Measurements from ENCODE around the gene SLAMF9.

SLAMF9 gene

DNA sequence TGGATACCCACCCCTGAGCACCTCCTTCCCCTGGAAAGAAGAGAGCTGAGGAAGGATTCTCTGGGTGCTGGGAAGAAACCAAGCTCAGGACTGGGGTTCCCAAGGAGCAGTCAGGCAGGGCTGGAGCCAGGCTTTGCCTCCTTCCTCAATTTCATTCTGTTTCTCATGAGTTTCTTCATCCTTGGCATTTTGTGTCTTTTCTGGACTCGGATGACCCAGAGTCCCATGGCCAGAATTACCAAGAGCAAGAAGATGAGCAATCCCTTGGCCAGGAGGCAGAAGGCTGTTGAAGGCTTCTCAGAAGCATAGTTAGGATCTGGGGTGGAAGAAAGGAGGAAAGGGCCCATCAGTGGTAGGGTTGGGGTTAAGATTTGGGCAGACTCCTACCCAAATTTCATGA is 2.5 kb downstream of the SLAMF9 start:
- Histone ChIP-seq H3K9me3 (replicated peaks; ENCODE audit: insufficient read depth, low read length) (no peaks in the 10 kb centered on the region), H3K27ac (ENCODE audit: low read length) (no peak overlapping the region), H3K4me2 (ENCODE audit: low read depth, low read length) (no peak overlapping the region), H3K9ac (ENCODE audit: low read length) (no peak overlapping the region), H3K36me3 (replicated peaks; ENCODE audit: insufficient read depth, low read length) (no peaks in the 10 kb centered on the region), H4K20me1 (ENCODE audit: insufficient read depth, low read length) (no peaks in the 10 kb centered on the region), H2AFZ (ENCODE audit: low read length) (no peak overlapping the region), H3K4me3 (ENCODE audit: low read length) (no peak overlapping the region), H3K4me1 (ENCODE audit: low read length) (no peaks in the 10 kb centered on the region), H3K9me2 (replicated peaks; ENCODE audit: insufficient read depth, low read length) (no peaks in the 10 kb centered on the region), H3F3A (ENCODE audit: insufficient read depth, low read length) (no peaks in the 10 kb centered on the region), H3K79me2 (ENCODE audit: low read length) (no peaks in the 10 kb centered on the region), H3K27me3 (replicated peaks; ENCODE audit: insufficient read depth, low read length) (peaks cover 10% of the 10 kb centered on the region)
- TF ChIP-seq EZH2phosphoT487 (IDR thresholded peaks at IDR 0.05; ENCODE audit: low read length) (no peak), EZH2 (optimal IDR thresholded peaks at IDR 0.05; ENCODE audit: low read depth, low read length) (no peak)
- TF ChIP-seq, protein P1, sequence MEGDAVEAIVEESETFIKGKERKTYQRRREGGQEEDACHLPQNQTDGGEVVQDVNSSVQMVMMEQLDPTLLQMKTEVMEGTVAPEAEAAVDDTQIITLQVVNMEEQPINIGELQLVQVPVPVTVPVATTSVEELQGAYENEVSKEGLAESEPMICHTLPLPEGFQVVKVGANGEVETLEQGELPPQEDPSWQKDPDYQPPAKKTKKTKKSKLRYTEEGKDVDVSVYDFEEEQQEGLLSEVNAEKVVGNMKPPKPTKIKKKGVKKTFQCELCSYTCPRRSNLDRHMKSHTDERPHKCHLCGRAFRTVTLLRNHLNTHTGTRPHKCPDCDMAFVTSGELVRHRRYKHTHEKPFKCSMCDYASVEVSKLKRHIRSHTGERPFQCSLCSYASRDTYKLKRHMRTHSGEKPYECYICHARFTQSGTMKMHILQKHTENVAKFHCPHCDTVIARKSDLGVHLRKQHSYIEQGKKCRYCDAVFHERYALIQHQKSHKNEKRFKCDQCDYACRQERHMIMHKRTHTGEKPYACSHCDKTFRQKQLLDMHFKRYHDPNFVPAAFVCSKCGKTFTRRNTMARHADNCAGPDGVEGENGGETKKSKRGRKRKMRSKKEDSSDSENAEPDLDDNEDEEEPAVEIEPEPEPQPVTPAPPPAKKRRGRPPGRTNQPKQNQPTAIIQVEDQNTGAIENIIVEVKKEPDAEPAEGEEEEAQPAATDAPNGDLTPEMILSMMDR (IDR thresholded peaks at IDR 0.05; ENCODE audit: low read length): no peak
- no peak for DNase-seq

DNA sequence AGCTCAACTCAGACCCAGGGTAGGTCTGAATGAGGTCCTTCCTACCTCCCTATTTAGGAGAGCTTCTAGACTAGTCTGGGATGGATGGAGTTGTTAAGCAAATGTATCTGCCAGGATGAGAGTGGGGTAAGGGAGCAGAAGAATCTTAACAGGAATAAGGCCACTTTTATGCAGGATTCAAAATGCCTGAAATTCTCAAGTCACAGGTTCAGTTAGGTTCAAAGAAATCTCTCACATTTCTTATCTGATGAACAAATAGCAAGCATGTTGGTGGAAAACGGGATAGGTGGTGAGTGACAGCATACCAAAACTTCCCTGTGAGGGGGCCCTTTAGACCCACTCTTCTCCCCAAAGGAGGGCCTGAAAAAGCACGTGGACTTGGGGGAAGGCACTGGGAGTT is 3.0 kb downstream of the SLAMF9 start:
- Histone ChIP-seq H3K4me1 (ENCODE audit: low read length) (no peaks in the 10 kb centered on the region), H2AFZ (ENCODE audit: low read length) (no peak overlapping the region), H3K9ac (ENCODE audit: low read length) (no peak overlapping the region), H3K9me3 (replicated peaks; ENCODE audit: insufficient read depth, low read length) (no peaks in the 10 kb centered on the region), H3K27ac (ENCODE audit: low read length) (no peak overlapping the region), H4K20me1 (ENCODE audit: insufficient read depth, low read length) (no peaks in the 10 kb centered on the region), H3K36me3 (replicated peaks; ENCODE audit: insufficient read depth, low read length) (no peaks in the 10 kb centered on the region), H3K27me3 (replicated peaks; ENCODE audit: insufficient read depth, low read length) (peaks cover 15% of the 10 kb centered on the region), H3K9me2 (replicated peaks; ENCODE audit: insufficient read depth, low read length) (no peaks in the 10 kb centered on the region), H3K4me2 (ENCODE audit: low read depth, low read length) (no peak overlapping the region), H3K4me3 (ENCODE audit: low read length) (no peak overlapping the region), H3F3A (ENCODE audit: insufficient read depth, low read length) (no peaks in the 10 kb centered on the region), H3K79me2 (ENCODE audit: low read length) (no peaks in the 10 kb centered on the region)
- DNase-seq: no peak
- TF ChIP-seq, protein P1 (IDR thresholded peaks at IDR 0.05; ENCODE audit: low read length): no peak
- TF ChIP-seq EZH2 (optimal IDR thresholded peaks at IDR 0.05; ENCODE audit: low read depth, low read length) (no peak), EZH2phosphoT487 (IDR thresholded peaks at IDR 0.05; ENCODE audit: low read length) (no peak)

DNA sequence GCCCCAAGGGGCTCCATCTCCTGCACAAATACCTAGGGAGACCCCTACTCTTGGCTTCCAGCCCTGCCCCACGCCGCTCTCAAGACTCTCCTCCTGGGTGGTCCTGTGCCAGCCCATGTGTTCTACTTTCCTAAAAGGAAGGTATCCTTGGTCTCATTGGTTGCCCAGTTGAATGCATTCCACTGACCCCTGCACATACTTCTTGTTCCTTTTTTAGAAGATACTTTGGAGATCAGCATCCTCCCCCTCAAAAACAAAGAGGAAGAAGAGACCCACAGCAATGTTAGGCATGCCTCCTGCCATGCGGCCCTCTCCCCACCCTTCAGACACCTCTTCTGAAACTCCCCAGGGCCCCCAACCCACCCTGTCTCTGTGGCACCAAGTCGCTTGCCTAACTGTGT is 4.1 kb downstream of the SLAMF9 start:
- no peak overlapping the region for H3K4me2 ChIP-seq (ENCODE audit: low read depth, low read length)
- no peak overlapping the region for H3K4me3 ChIP-seq (ENCODE audit: low read length)
- H3K4me1 ChIP-seq (ENCODE audit: low read length): no peaks in the 10 kb centered on the region
- H3K9ac ChIP-seq (ENCODE audit: low read length): no peak overlapping the region
- H3K36me3 ChIP-seq (replicated peaks; ENCODE audit: insufficient read depth, low read length): no peaks in the 10 kb centered on the region
- no peaks in the 10 kb centered on the region for H3F3A ChIP-seq (ENCODE audit: insufficient read depth, low read length)
- no peaks in the 10 kb centered on the region for H4K20me1 ChIP-seq (ENCODE audit: insufficient read depth, low read length)
- H3K9me3 ChIP-seq (replicated peaks; ENCODE audit: insufficient read depth, low read length): no peaks in the 10 kb centered on the region
- no peaks in the 10 kb centered on the region for H3K9me2 ChIP-seq (replicated peaks; ENCODE audit: insufficient read depth, low read length)
- H3K79me2 ChIP-seq (ENCODE audit: low read length): no peaks in the 10 kb centered on the region
- H3K27me3 ChIP-seq (replicated peaks; ENCODE audit: insufficient read depth, low read length): peaks cover 25% of the 10 kb centered on the region
- no peak for DNase-seq
- TF ChIP-seq EZH2 (optimal IDR thresholded peaks at IDR 0.05; ENCODE audit: low read depth, low read length) (no peak), EZH2phosphoT487 (IDR thresholded peaks at IDR 0.05; ENCODE audit: low read length) (no peak)
- TF ChIP-seq, protein P1 (IDR thresholded peaks at IDR 0.05; ENCODE audit: low read length): no peak
- no peak overlapping the region for H3K27ac ChIP-seq (ENCODE audit: low read length)
- H2AFZ ChIP-seq (ENCODE audit: low read length): no peak overlapping the region

Measured in MM.1S (cell line).